H1 (cell line): ENCODE data around the gene SIRPB1. TPM values are rescaled to one million over a fixed set of nuclear protein-coding genes. Genes with fewer than 3 reads are reported as not detected.

ENCODE experiments used
- BACH1 ChIP-seq: IDR thresholded peaks from 2 replicates; pipeline ENCODE4 v1.6.1; 2012; ENCODE audit warnings: low read length, improper control_type of control experiment
- CEBPB ChIP-seq: IDR thresholded peaks from 2 replicates; pipeline ENCODE4 v1.6.1; 2012; ENCODE audit warnings: low read depth, low read length
- CTBP2 ChIP-seq: IDR thresholded peaks from 2 replicates; pipeline ENCODE4 v1.7.0; 2011; ENCODE audit warnings: borderline replicate concordance, mild to moderate bottlenecking, moderate library complexity, mixed read lengths, low read length; ENCODE audit not compliant: insufficient read depth, insufficient read length
- EGR1 ChIP-seq: IDR thresholded peaks from 2 replicates; pipeline ENCODE4 v1.6.1; 2011; ENCODE audit warnings: low read depth, low read length, borderline replicate concordance
- PHF8 ChIP-seq: fragments of 200-600 bp; sonication (generic); conservative IDR thresholded peaks from 2 replicates; pipeline ENCODE4 v1.7.1; 2012; ENCODE audit warnings: low read depth, mild to moderate bottlenecking, inconsistent platforms, low read length, moderate library complexity
- RAD21 ChIP-seq, 2 experiments: IDR thresholded peaks in 1 of 2; conservative IDR thresholded peaks in 1 of 2; 2 replicates each; pipeline ENCODE4 v1.6.1; 2011; ENCODE audit warnings: low read depth in 2 of 2, low read length in 2 of 2, improper control_type of control experiment in 1 of 2, inconsistent platforms in 1 of 2, mild to moderate bottlenecking in 1 of 2, moderate library complexity in 1 of 2
- SP4 ChIP-seq: IDR thresholded peaks from 2 replicates; pipeline ENCODE4 v1.6.1; 2012; ENCODE audit warnings: low read length, inconsistent platforms
- polyA plus RNA-seq, 7 experiments: library from polyadenylated mRNA; depleted of rRNA in 3 of 7; stranded (reverse) in 5 of 7; unstranded in 2 of 7; fragments of >200 nt in 5 of 7; fragments of 200-250 nt in 2 of 7; gene quantifications; 1 replicate in 5 of 7; 2 replicates in 1 of 7; 4 replicates in 1 of 7; pipeline versions ENCODE4 v1.2.1 to v1.2.3, GENCODE V29; 2011 to 2013; ENCODE audit warnings: missing spikeins in 2 of 7, mixed read lengths in 2 of 7
- total RNA-seq: library from RNA; stranded (reverse); fragmentation: NEBNext Ultra II Directional; extraction: Animal tissue kit (Norgen Biotek cat#: 25700); gene quantifications from 2 replicates; pipeline ENCODE4 v1.2.1, GENCODE V29; 2021

Gene SIRPB1
- total and polyA plus RNA-seq, 2 of the 8 experiments (the other 6 are each of a cell fraction or from before 2014, with no cell fraction given): 0.14 to 0.99 TPM

DNA sequence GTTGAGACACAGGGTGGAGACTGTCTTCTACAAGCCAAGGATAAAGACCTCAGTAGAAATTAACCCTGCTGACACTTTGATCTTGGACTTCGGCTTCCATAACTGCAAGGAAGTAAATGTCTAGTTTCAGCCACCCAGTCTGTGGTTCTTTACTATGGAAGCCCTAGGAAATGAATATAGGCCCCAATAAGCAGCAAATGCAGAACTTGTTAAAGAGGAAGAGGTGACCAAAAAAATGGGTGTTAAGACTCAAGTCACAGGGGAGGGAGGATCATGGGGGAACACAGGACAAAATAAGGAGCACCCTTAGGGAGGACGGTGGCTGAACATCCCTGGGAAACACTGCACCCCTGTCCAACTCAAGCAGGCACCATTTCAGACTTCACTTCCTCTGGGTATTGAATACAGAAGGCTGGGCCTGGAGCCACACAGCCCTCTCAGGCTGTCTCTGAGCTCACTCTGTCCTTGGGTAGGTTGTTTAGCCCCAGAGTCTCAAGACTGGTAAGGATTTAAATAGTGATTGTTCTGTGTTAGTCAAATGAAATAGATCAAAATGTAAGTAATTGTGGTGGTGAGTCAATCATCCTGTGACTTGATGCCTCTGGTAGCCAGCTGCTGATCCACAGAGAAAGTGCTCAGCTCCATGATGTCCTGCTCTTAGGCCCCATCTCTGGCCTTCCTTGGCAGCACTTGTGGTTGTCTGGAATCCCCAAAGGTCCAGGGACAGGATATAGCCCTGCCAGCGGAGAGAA lies 31.9 kb downstream of the SIRPB1 start (continued):
- no peak for TF ChIP-seq RAD21 (IDR thresholded peaks at IDR 0.05 in 1 of 2, conservative IDR thresholded peaks at IDR 0.05 in 1 of 2; ENCODE audit: low read depth in 2 of 2, low read length in 2 of 2)
- TF ChIP-seq CTBP2: no peak
- no peak for TF ChIP-seq EGR1
- TF ChIP-seq PHF8: no peak
- no peak for TF ChIP-seq BACH1
- TF ChIP-seq CEBPB: no peak
- TF ChIP-seq SP4: no peak
